HEK293T (cell line): Measurements from ENCODE around the gene SMPD4.
"Not testable (repeated sequence)": the region's sequence is repeated elsewhere in the genome, so short reads cannot be mapped to it uniquely, and the experiment has no call there.

Source experiments
- CTCF ChIA-PET: fragments of 350-600 bp; formaldehyde crosslinking; extraction: SDS; loops from one replicate; lab custom pipeline; 2021; ENCODE audit warnings: antibody characterized with exemption, inconsistent platforms; lab: Yijun Ruan, JAX
- POLR2A ChIA-PET: fragments of 350-600 bp; formaldehyde crosslinking; extraction: SDS; loops from one replicate; lab custom pipeline; 2020; ENCODE audit warnings: antibody characterized with exemption, inconsistent platforms; lab: Yijun Ruan, JAX
- DNase-seq: peaks from one replicate; pipeline ENCODE4 v3.0.0; 2012; ENCODE audit warnings: mixed read lengths; ENCODE audit errors: extremely low spot score
- ARNT ChIP-seq: fragments of 450-650 bp; IDR thresholded peaks from 2 replicates; pipeline ENCODE4 v1.6.1; 2017; ENCODE audit warnings: mild to moderate bottlenecking
- BHLHE40 ChIP-seq: fragments of 450-650 bp; IDR thresholded peaks from 2 replicates; pipeline ENCODE4 v1.6.1; 2016; ENCODE audit warnings: mild to moderate bottlenecking, moderate library complexity, borderline replicate concordance
- CTBP1 ChIP-seq: fragments of 450-650 bp; IDR thresholded peaks from 2 replicates; pipeline ENCODE4 v1.6.1; 2016; ENCODE audit warnings: borderline replicate concordance
- ELF4 ChIP-seq: fragments of 450-650 bp; IDR thresholded peaks from 2 replicates; pipeline ENCODE4 v1.6.1; 2017; ENCODE audit warnings: antibody characterized with exemption
- FOXA1 ChIP-seq: fragments of 450-650 bp; IDR thresholded peaks from 2 replicates; pipeline ENCODE4 v1.6.1; 2016; ENCODE audit warnings: mild to moderate bottlenecking
- FOXK2 ChIP-seq: fragments of 450-650 bp; IDR thresholded peaks from 2 replicates; pipeline ENCODE4 v1.6.1; 2016; ENCODE audit warnings: mild to moderate bottlenecking
- FOXM1 ChIP-seq: fragments of 450-650 bp; IDR thresholded peaks from 2 replicates; pipeline ENCODE4 v1.6.1; 2017; ENCODE audit warnings: mild to moderate bottlenecking, borderline replicate concordance
- HDGF ChIP-seq: fragments of 450-650 bp; IDR thresholded peaks from 2 replicates; pipeline ENCODE4 v1.6.1; 2017; ENCODE audit warnings: antibody characterized with exemption, borderline replicate concordance
- L3MBTL2 ChIP-seq: fragments of 450-650 bp; conservative IDR thresholded peaks from 2 replicates; pipeline ENCODE4 v1.6.1; 2016; ENCODE audit warnings: mild to moderate bottlenecking
- LEF1 ChIP-seq: fragments of 450-650 bp; IDR thresholded peaks from 2 replicates; pipeline ENCODE4 v1.6.1; 2017; ENCODE audit warnings: mild to moderate bottlenecking, borderline replicate concordance
- NFRKB ChIP-seq: fragments of 450-650 bp; IDR thresholded peaks from 2 replicates; pipeline ENCODE4 v1.6.1; 2016; ENCODE audit warnings: mild to moderate bottlenecking, moderate library complexity
- PKNOX1 ChIP-seq: fragments of 450-650 bp; IDR thresholded peaks from 2 replicates; pipeline ENCODE4 v1.6.1; 2016
- SP1 ChIP-seq: fragments of 450-650 bp; IDR thresholded peaks from 2 replicates; pipeline ENCODE4 v1.6.1; 2017
- SUZ12 ChIP-seq: fragments of 450-650 bp; IDR thresholded peaks from 2 replicates; pipeline ENCODE4 v1.6.1; 2016; ENCODE audit warnings: mild to moderate bottlenecking
- TARDBP ChIP-seq: fragments of 450-650 bp; IDR thresholded peaks from 2 replicates; pipeline ENCODE4 v1.6.1; 2016
- ZNF384 ChIP-seq: fragments of 450-650 bp; IDR thresholded peaks from 2 replicates; pipeline ENCODE4 v1.6.1; 2016

SMPD4 gene

GRCh38 chr2:130135692-130136541 is 45.5 kb downstream of the SMPD4 start:
- no peak for DNase-seq
- CTCF ChIA-PET = no interaction called here
- POLR2A ChIA-PET = no interaction called here
- TF ChIP-seq ELF4 (no peak), BHLHE40 (no peak), L3MBTL2 (no peak), ARNT (no peak), PKNOX1 (no peak), FOXK2 (no peak), SP1 (no peak), FOXA1 (no peak), TARDBP (no peak), CTBP1 (no peak), FOXM1 (no peak), HDGF (no peak), LEF1 (no peak), ZNF384 (no peak), SUZ12 (no peak), NFRKB (no peak)

GRCh38 chr2:130129120-130129829 is 52.1 kb downstream of the SMPD4 start, which contains the start of gene POTEF:
Gene POTEF (minus strand): TSS chr2:130129222. CDS start chr2:130120515, 8,707 bp downstream.
- CTCF ChIA-PET, DNase-seq, POLR2A ChIA-PET: not testable (repeated sequence)

GRCh38 chr2:130128464-130128863 is 52.9 kb downstream of the SMPD4 start:
- POLR2A ChIA-PET, CTCF ChIA-PET, DNase-seq: not testable (repeated sequence)

- CTCF ChIA-PET, DNase-seq, POLR2A ChIA-PET: not testable (repeated sequence)
Measured at GRCh38 chr2:130127726-130128125, 53.7 kb downstream of the SMPD4 start.

- POLR2A ChIA-PET, CTCF ChIA-PET, DNase-seq: not testable (repeated sequence)
Measured at GRCh38 chr2:130120924-130121323, 60.5 kb downstream of the SMPD4 start.

- DNase-seq, POLR2A ChIA-PET: not testable (repeated sequence)
- TF ChIP-seq PKNOX1 = peak; percentile 60; the same call in 1 of the 2 replicates
- CTCF ChIA-PET = interaction anchor here (0.6 kb wide), 1 partner anchor 146 kb away, joined by 3 read pairs; no protein-coding TSS in a partner anchor
Measured at GRCh38 chr2:130102597-130103363, 78.6 kb downstream of the SMPD4 start.
